ENCODE results near the gene ABR.

ABR gene

DNA sequence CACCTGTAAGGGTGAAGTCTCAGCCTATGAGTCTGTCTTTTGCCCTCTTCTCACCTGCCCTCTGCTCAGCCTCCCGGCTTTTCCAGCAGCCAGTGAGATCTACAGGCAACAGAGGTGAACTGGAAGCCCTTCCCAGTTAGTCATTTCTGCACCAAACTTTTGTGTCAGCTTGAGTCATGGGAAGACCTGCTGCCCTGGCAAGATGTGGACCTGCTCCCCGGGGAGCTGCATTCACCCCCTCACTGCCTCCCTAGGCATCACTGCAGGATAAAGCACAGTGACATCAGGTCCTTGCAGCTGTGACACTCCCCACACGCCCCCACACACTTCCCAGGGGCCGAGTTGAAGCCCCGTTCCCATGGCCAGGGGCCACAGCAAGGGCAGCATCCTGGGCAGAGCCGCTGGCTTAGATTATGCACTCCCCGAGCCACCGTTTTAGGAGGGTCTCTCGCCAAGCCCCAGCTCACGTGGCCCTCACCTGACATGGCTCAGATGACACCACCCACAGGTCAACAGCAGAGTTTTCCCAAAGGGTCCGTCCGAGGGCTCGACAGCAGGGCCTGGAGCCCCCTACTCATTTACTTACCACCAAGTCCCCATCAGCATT, 6.5 kb upstream of the ABR start:
- in situ Hi-C loops (cut with HindIII; ENCODE audit: low sequenced_read_pairs), result no loop called here
- TF ChIP-seq, protein P1, sequence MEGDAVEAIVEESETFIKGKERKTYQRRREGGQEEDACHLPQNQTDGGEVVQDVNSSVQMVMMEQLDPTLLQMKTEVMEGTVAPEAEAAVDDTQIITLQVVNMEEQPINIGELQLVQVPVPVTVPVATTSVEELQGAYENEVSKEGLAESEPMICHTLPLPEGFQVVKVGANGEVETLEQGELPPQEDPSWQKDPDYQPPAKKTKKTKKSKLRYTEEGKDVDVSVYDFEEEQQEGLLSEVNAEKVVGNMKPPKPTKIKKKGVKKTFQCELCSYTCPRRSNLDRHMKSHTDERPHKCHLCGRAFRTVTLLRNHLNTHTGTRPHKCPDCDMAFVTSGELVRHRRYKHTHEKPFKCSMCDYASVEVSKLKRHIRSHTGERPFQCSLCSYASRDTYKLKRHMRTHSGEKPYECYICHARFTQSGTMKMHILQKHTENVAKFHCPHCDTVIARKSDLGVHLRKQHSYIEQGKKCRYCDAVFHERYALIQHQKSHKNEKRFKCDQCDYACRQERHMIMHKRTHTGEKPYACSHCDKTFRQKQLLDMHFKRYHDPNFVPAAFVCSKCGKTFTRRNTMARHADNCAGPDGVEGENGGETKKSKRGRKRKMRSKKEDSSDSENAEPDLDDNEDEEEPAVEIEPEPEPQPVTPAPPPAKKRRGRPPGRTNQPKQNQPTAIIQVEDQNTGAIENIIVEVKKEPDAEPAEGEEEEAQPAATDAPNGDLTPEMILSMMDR (IDR thresholded peaks at IDR 0.05; ENCODE audit: low read depth, low read length, missing control alignments), result no peak
- DNase-seq (ENCODE audit: low read depth), result no peak

DNA sequence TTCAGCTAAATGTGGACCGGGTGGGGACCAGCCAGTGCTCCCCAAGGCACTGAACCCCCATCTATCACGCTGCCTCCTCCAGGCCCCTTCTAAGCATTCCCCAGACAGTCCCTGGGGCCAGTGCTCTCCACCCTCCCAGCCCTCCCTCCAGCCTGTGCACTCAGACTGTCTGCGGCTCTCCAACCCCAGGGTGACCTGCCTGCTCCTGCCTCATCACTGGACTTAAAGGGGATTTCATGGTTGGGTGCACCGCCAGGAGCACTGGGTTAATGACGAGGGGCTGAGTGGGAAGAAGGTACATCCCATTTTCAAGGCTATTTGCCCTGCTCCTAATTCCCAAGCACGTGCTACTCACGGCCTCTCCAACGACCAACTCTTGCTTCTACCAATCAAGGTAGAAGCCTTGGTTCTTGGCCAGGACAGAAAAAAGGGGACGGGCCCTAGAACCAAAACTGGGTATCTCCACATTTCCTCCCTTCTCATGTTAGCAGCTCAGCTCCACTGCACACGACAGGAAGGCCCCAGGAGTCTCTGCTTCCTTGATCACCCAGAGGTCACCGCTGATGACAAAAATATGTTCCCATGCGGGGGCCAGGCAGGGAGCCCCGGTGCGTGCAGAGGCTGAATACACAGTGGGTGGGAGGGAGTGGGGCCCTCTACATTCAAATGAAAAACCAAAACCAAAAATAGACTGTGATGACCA, 3.5 kb upstream of the ABR start:
- in situ Hi-C loops (cut with HindIII; ENCODE audit: low sequenced_read_pairs), result no loop called here
- TF ChIP-seq, protein P1 (IDR thresholded peaks at IDR 0.05; ENCODE audit: low read depth, low read length, missing control alignments), result no peak
- no peak overlapping the region for H3K4me3 ChIP-seq (ENCODE audit: low read depth, low read length)
- no peak for DNase-seq (ENCODE audit: low read depth)

More for the DNA sequence above, 6.5 kb upstream of the ABR start:
- no peak overlapping the region for H3K4me3 ChIP-seq (ENCODE audit: low read depth, low read length)

DNA sequence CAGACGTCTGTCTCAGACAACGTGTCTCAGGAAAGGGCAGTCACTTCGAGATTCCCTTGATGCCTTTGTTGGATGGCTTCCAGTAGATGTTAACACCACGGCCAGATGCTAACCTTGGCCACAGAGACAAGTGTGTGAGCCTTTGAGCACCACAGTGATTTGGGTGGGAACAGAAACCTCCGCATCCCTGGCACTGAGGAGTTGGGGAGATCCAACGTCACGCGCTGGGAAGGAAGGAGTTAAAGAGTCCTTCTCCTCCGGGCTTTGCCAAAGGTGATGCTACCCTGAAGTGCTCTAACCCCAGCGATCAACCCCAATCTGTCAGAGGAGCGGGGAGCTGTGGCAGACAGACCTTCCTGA, 3.0 kb upstream of the ABR start:
- H3K4me3 ChIP-seq (ENCODE audit: low read depth, low read length), result no peak overlapping the region
- in situ Hi-C loops (cut with HindIII; ENCODE audit: low sequenced_read_pairs), result no loop called here
- no peak for DNase-seq (ENCODE audit: low read depth)
- TF ChIP-seq, protein P1 (IDR thresholded peaks at IDR 0.05; ENCODE audit: low read depth, low read length, missing control alignments), result no peak

DNA sequence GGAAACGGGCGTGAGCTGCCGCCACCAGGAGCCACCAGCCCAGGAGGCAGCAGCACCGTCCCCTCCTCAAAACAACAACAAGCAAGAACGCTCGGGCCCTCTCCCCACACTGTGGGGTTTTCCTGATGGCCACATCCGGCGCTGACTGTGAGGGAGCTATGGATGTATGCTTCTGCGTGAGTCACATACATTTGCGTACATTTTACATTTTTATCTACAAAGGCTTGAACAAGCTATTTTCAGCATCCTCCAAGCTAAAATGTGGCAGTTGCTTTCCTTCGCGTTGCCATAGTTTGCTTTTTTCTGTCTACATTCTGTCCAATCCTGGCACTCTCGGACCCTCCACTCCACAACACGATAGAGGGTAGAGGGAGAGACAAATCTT, 2.0 kb upstream of the ABR start:
- in situ Hi-C loops (cut with HindIII; ENCODE audit: low sequenced_read_pairs), result no loop called here
- DNase-seq (ENCODE audit: low read depth), result no peak
- TF ChIP-seq, protein P1 (IDR thresholded peaks at IDR 0.05; ENCODE audit: low read depth, low read length, missing control alignments), result no peak
- no peak overlapping the region for H3K4me3 ChIP-seq (ENCODE audit: low read depth, low read length)

DNA sequence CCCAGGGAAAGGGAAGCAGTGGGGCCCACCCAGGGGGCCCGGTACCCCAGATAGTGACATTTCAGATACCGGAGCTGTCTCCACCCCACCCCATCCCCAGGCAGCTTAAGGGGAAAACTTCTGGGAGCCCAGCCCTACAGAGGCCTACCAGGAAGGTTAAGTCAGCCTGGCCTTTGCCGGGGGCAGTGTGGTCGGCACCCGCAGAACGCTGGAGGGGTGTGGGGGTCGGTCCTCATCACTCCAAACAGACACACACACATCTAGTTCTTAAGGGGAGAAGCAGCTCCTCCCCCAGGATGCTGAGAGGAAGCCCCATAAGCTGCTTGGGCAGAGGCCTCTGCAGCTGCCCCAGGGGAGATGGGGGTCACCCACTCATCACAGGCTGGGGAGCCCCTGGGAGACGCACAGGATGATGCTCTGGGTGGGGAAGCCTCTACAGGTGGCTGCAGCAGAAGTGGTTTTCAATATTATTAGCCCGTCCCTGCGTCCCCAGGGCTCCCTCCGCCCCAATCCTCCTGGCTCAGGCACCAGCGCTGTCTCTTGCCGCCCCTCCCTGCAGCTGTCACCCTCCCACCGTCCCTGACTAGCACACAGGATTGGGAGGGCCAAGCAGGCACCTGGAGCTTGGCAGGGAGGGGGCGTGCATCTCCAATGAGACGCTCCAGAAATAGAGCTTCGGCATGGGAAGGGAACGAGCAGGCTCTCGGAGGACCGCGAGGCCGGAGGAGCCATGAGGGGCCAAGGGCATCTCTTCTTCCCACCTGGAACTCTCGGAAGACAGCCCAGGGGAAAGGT, 1.4 kb upstream of the ABR start:
- DNase-seq (ENCODE audit: low read depth), result no peak
- in situ Hi-C loops (cut with HindIII; ENCODE audit: low sequenced_read_pairs), result no loop called here
- TF ChIP-seq, protein P1 (IDR thresholded peaks at IDR 0.05; ENCODE audit: low read depth, low read length, missing control alignments), result no peak
- no peak overlapping the region for H3K4me3 ChIP-seq (ENCODE audit: low read depth, low read length)

DNA sequence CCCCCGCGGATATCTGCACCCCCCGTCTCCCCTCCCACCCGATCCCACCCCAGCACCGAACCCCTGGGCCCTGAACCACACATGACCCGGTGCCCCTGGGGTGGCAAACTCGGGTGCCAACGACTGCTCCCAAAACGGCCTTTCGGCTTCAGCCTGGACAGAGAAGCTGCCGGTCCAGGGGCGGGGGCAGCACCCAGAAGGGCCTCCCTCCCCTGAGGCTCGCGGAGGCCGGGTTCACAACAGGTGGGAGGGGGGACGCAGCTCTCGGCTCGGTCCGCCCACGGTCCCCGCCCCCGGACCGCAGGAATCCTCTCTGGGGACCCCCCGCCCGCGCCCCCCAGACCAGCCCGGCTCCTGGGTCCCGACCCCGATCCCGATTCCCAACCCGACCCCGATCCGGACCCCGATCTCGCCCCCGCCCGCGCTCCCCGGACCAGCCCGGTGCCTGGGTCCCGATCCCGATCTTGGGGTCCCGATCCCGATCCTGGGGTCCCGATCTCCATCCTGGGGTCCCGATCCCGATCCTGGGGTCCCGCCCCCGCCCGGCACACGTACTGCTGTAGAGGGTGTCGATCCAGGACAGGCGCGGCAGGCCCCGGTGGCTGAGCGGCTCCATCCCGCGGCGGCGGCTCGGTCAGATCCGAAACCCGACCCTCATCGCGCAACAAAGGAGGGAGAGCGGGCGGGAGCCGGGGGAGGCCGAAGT, 516 bp downstream of the ABR start:
- peak overlapping the region; percentile 76 for H3K4me3 ChIP-seq (ENCODE audit: low read depth, low read length)
- in situ Hi-C loops (cut with HindIII; ENCODE audit: low sequenced_read_pairs), result no loop called here
- TF ChIP-seq, protein P1 (IDR thresholded peaks at IDR 0.05; ENCODE audit: low read depth, low read length, missing control alignments), result no peak
- DNase-seq (ENCODE audit: low read depth), result no peak
